ENCODE data around the gene MUC4.
"Not testable (repeated sequence)": the region's sequence is repeated elsewhere in the genome, so short reads cannot be mapped to it uniquely, and the experiment has no call there.

Gene MUC4

GRCh38 chr3:195736866-195737490 is 74.8 kb downstream of the MUC4 start:
- DNase-seq = no peak

- DNase-seq = no peak
Observed at GRCh38 chr3:195735036-195735695, 76.6 kb downstream of the MUC4 start.

GRCh38 chr3:195732940-195733339 is 78.8 kb downstream of the MUC4 start:
- DNase-seq = no peak

GRCh38 chr3:195731356-195731905 is 80.3 kb downstream of the MUC4 start:
- DNase-seq = no peak

GRCh38 chr3:195729476-195730251 is 82.1 kb downstream of the MUC4 start:
- no peak for DNase-seq

- not testable (repeated sequence) for DNase-seq
Observed at GRCh38 chr3:195728789-195729188, 82.9 kb downstream of the MUC4 start.

- DNase-seq = no peak
Observed at GRCh38 chr3:195727606-195728195, 84.0 kb downstream of the MUC4 start.

- not testable (repeated sequence) for DNase-seq
Observed at GRCh38 chr3:195725916-195726740, 85.6 kb downstream of the MUC4 start.

GRCh38 chr3:195724363-195724762 is 87.4 kb downstream of the MUC4 start:
- not testable (repeated sequence) for DNase-seq

GRCh38 chr3:195722996-195723345 is 88.8 kb downstream of the MUC4 start:
- not testable (repeated sequence) for DNase-seq

- not testable (repeated sequence) for DNase-seq
Observed at GRCh38 chr3:195722139-195722995, 89.4 kb downstream of the MUC4 start.

GRCh38 chr3:195720831-195721506 is 90.8 kb downstream of the MUC4 start, which contains the start of gene MUC20:
MUC20 (plus strand) TSS chr3:195720978; CDS start chr3:195721008, 30 bp downstream.
- DNase-seq = not testable (repeated sequence)

GRCh38 chr3:195719514-195720254 is 92.0 kb downstream of the MUC4 start:
- DNase-seq = not testable (repeated sequence)

GRCh38 chr3:195718477-195718984 is 93.2 kb downstream of the MUC4 start:
- DNase-seq = no peak

- DNase-seq = no peak
Observed at GRCh38 chr3:195717852-195718476, 93.8 kb downstream of the MUC4 start.

- no peak for DNase-seq
Observed at GRCh38 chr3:195717416-195717815, 94.3 kb downstream of the MUC4 start.

- no peak for DNase-seq
Observed at GRCh38 chr3:195715583-195716266, 96.0 kb downstream of the MUC4 start.

- no peak for DNase-seq
Observed at GRCh38 chr3:195715134-195715533, 96.6 kb downstream of the MUC4 start.
